SK-N-SH treated with all-trans-retinoic acid at 6 μM for 48 hours (cell line): Measurements from ENCODE around the gene NPTX1.

ENCODE experiments used
- ATAC-seq: fragments of 200-7000 bp; cut with Tn5 transposase; 3 replicates; pipeline ENCODE4 v1.9.1; 2020; ENCODE audit warnings: mild to moderate bottlenecking, moderate library complexity
- ARNTL ChIP-seq: fragments of 450-650 bp; formaldehyde crosslinking; IDR thresholded peaks from 2 replicates; pipeline ENCODE4 v1.5.0; 2020; ENCODE audit warnings: low read depth, mild to moderate bottlenecking, moderate library complexity, borderline replicate concordance
- BACH2 ChIP-seq: fragments of 250-450 bp; sonication (Bioruptor Pico); IDR thresholded peaks from 2 replicates; pipeline ENCODE4 v1.9.0; 2021; ENCODE audit warnings: mild to moderate bottlenecking, borderline replicate concordance
- ESRRG ChIP-seq: fragments of 250-450 bp; sonication (Bioruptor Pico); IDR thresholded peaks from 2 replicates; pipeline ENCODE4 v1.6.1; 2021; ENCODE audit warnings: mild to moderate bottlenecking
- GLIS3 ChIP-seq: fragments of 250-450 bp; sonication (Bioruptor Pico); IDR thresholded peaks from 2 replicates; pipeline ENCODE4 v1.5.0; 2020; ENCODE audit warnings: mild to moderate bottlenecking, moderate library complexity
- ISL1 ChIP-seq: fragments of 250-450 bp; sonication (Bioruptor Pico); IDR thresholded peaks from 2 replicates; pipeline ENCODE4 v2.1.2; 2022; ENCODE audit warnings: mild to moderate bottlenecking, moderate library complexity
- OSR1 ChIP-seq: fragments of 250-450 bp; sonication (Bioruptor Pico); IDR thresholded peaks from 2 replicates; pipeline ENCODE4 v1.8.0; 2022; ENCODE audit warnings: moderate library complexity, mild to moderate bottlenecking, inconsistent platforms
- POU6F1 ChIP-seq: fragments of 250-450 bp; sonication (Bioruptor Pico); IDR thresholded peaks from 2 replicates; pipeline ENCODE4 v1.8.0; 2021; ENCODE audit warnings: low read depth, mild to moderate bottlenecking, moderate library complexity, borderline replicate concordance
- PPARA ChIP-seq: fragments of 250-450 bp; sonication (Bioruptor Pico); IDR thresholded peaks from 2 replicates; pipeline ENCODE4 v1.5.0; 2020; ENCODE audit warnings: mild to moderate bottlenecking, borderline replicate concordance
- RARB ChIP-seq: fragments of 250-450 bp; sonication (Bioruptor Pico); IDR thresholded peaks from 2 replicates; pipeline ENCODE4 v1.8.0; 2021; ENCODE audit warnings: mild to moderate bottlenecking, moderate library complexity
- SNAI2 ChIP-seq: fragments of 250-450 bp; sonication (Bioruptor Pico); IDR thresholded peaks from 2 replicates; pipeline ENCODE4 v1.5.0; 2020; ENCODE audit warnings: mild to moderate bottlenecking, moderate library complexity
- TOX ChIP-seq: fragments of 250-450 bp; sonication (Bioruptor Pico); IDR thresholded peaks from 2 replicates; pipeline ENCODE4 v1.8.0; 2021; ENCODE audit warnings: mild to moderate bottlenecking, moderate library complexity, borderline replicate concordance
- ZC3H10 ChIP-seq: fragments of 250-450 bp; sonication (Bioruptor Pico); IDR thresholded peaks from 2 replicates; pipeline ENCODE4 v1.5.1; 2021; ENCODE audit warnings: mild to moderate bottlenecking, moderate library complexity
- ZFP3 ChIP-seq: fragments of 250-450 bp; sonication (Bioruptor Pico); IDR thresholded peaks from 2 replicates; pipeline ENCODE4 v1.5.0; 2020; ENCODE audit warnings: mild to moderate bottlenecking, moderate library complexity
- ZFP30 ChIP-seq: fragments of 450-650 bp; formaldehyde crosslinking; IDR thresholded peaks from 2 replicates; pipeline ENCODE4 v1.5.0; 2022; ENCODE audit warnings: mild to moderate bottlenecking, moderate library complexity
- ZNF565 ChIP-seq: fragments of 450-650 bp; formaldehyde crosslinking; conservative IDR thresholded peaks from 2 replicates; pipeline ENCODE4 v1.5.0; 2020; ENCODE audit warnings: low read depth, mild to moderate bottlenecking, moderate library complexity
- ZNF70 ChIP-seq: fragments of 450-650 bp; formaldehyde crosslinking; IDR thresholded peaks from 2 replicates; pipeline ENCODE4 v1.5.0; 2020; ENCODE audit warnings: mild to moderate bottlenecking, moderate library complexity
- ZNF8 ChIP-seq: fragments of 450-650 bp; formaldehyde crosslinking; IDR thresholded peaks from 2 replicates; pipeline ENCODE4 v1.5.0; 2020; ENCODE audit warnings: mild to moderate bottlenecking, moderate library complexity
- TF ChIP-seq, protein P1 (sequence below): fragments of 250-450 bp; sonication (Bioruptor Pico); IDR thresholded peaks from 2 replicates; pipeline ENCODE4 v1.5.0; 2020; ENCODE audit warnings: mild to moderate bottlenecking, moderate library complexity
- TF ChIP-seq, protein P2 (sequence below): fragments of 250-450 bp; sonication (Bioruptor Pico); IDR thresholded peaks from 2 replicates; pipeline ENCODE4 v1.5.1; 2021; ENCODE audit warnings: mild to moderate bottlenecking, moderate library complexity
- TF ChIP-seq, protein P3 (sequence below): fragments of 250-450 bp; sonication (Bioruptor Pico); IDR thresholded peaks from 2 replicates; pipeline ENCODE4 v1.8.0; 2020; ENCODE audit warnings: mild to moderate bottlenecking, moderate library complexity, borderline replicate concordance

Gene NPTX1

GRCh38 chr17:80441133-80441578 is 35.3 kb downstream of the NPTX1 start (continued):
- TF ChIP-seq, protein P1, sequence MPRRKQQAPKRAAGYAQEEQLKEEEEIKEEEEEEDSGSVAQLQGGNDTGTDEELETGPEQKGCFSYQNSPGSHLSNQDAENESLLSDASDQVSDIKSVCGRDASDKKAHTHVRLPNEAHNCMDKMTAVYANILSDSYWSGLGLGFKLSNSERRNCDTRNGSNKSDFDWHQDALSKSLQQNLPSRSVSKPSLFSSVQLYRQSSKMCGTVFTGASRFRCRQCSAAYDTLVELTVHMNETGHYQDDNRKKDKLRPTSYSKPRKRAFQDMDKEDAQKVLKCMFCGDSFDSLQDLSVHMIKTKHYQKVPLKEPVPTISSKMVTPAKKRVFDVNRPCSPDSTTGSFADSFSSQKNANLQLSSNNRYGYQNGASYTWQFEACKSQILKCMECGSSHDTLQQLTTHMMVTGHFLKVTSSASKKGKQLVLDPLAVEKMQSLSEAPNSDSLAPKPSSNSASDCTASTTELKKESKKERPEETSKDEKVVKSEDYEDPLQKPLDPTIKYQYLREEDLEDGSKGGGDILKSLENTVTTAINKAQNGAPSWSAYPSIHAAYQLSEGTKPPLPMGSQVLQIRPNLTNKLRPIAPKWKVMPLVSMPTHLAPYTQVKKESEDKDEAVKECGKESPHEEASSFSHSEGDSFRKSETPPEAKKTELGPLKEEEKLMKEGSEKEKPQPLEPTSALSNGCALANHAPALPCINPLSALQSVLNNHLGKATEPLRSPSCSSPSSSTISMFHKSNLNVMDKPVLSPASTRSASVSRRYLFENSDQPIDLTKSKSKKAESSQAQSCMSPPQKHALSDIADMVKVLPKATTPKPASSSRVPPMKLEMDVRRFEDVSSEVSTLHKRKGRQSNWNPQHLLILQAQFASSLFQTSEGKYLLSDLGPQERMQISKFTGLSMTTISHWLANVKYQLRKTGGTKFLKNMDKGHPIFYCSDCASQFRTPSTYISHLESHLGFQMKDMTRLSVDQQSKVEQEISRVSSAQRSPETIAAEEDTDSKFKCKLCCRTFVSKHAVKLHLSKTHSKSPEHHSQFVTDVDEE (CRISPR knock-in tag): no peak
- TF ChIP-seq ZNF8 (CRISPR knock-in tag) (no peak), SNAI2 (CRISPR knock-in tag) (no peak), ARNTL (no peak), TOX (no peak), BACH2 (CRISPR knock-in tag) (no peak)
- TF ChIP-seq, all 23 proteins: peak for 0

DNA sequence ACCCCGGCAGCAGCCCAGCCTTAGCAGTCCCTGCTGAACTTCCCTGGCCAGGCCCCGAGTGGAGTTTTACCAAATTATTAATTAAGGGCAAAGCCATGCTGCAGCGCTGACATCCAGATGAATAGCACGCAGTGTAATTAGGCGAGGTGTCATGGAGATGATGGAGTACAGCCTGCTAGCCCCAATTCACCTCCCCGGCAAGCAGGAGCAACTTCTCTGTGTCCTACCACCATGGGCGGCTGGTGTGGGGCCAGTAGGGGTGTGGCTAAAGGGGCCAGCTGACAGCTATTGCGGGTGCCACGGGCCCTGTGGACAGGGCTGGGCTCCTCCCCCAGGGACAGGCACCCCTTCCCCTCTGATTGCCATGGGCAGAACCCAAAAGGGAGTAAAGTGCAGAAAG is 36.9 kb downstream of the NPTX1 start:
- TF ChIP-seq TOX (no peak), ARNTL (no peak), SNAI2 (CRISPR knock-in tag) (no peak), RARB (CRISPR knock-in tag) (no peak), ZFP3 (CRISPR knock-in tag) (no peak), GLIS3 (CRISPR knock-in tag) (no peak), ZFP30 (CRISPR knock-in tag) (no peak), ZNF565 (CRISPR knock-in tag) (no peak), ISL1 (no peak), ZC3H10 (CRISPR knock-in tag) (no peak), POU6F1 (no peak), ESRRG (no peak), ZNF8 (CRISPR knock-in tag) (no peak), ZNF70 (CRISPR knock-in tag) (no peak), PPARA (CRISPR knock-in tag) (no peak), BACH2 (CRISPR knock-in tag) (no peak), OSR1 (no peak)
- TF ChIP-seq, protein P2, sequence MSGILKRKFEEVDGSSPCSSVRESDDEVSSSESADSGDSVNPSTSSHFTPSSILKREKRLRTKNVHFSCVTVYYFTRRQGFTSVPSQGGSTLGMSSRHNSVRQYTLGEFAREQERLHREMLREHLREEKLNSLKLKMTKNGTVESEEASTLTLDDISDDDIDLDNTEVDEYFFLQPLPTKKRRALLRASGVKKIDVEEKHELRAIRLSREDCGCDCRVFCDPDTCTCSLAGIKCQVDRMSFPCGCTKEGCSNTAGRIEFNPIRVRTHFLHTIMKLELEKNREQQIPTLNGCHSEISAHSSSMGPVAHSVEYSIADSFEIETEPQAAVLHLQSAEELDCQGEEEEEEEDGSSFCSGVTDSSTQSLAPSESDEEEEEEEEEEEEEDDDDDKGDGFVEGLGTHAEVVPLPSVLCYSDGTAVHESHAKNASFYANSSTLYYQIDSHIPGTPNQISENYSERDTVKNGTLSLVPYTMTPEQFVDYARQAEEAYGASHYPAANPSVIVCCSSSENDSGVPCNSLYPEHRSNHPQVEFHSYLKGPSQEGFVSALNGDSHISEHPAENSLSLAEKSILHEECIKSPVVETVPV: no peak
- TF ChIP-seq, protein P3, sequence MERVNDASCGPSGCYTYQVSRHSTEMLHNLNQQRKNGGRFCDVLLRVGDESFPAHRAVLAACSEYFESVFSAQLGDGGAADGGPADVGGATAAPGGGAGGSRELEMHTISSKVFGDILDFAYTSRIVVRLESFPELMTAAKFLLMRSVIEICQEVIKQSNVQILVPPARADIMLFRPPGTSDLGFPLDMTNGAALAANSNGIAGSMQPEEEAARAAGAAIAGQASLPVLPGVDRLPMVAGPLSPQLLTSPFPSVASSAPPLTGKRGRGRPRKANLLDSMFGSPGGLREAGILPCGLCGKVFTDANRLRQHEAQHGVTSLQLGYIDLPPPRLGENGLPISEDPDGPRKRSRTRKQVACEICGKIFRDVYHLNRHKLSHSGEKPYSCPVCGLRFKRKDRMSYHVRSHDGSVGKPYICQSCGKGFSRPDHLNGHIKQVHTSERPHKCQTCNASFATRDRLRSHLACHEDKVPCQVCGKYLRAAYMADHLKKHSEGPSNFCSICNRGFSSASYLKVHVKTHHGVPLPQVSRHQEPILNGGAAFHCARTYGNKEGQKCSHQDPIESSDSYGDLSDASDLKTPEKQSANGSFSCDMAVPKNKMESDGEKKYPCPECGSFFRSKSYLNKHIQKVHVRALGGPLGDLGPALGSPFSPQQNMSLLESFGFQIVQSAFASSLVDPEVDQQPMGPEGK: no peak
- TF ChIP-seq, protein P1 (CRISPR knock-in tag): no peak
- ATAC-seq: no peak

- TF ChIP-seq ZFP3 (CRISPR knock-in tag) (no peak), ESRRG (no peak), GLIS3 (CRISPR knock-in tag) (no peak), ZNF565 (CRISPR knock-in tag) (no peak)
- TF ChIP-seq, protein P2: no peak
- TF ChIP-seq, all 23 proteins: peak for 0
- no peak for ATAC-seq
Observed at GRCh38 chr17:80438806-80439205, 37.6 kb downstream of the NPTX1 start.
